ENCODE measurements around the gene COL11A2.

COL11A2 gene

GRCh38 chr6:33171016-33171879 lies 21.0 kb downstream of the COL11A2 start:
- no peak for DNase-seq

DNA sequence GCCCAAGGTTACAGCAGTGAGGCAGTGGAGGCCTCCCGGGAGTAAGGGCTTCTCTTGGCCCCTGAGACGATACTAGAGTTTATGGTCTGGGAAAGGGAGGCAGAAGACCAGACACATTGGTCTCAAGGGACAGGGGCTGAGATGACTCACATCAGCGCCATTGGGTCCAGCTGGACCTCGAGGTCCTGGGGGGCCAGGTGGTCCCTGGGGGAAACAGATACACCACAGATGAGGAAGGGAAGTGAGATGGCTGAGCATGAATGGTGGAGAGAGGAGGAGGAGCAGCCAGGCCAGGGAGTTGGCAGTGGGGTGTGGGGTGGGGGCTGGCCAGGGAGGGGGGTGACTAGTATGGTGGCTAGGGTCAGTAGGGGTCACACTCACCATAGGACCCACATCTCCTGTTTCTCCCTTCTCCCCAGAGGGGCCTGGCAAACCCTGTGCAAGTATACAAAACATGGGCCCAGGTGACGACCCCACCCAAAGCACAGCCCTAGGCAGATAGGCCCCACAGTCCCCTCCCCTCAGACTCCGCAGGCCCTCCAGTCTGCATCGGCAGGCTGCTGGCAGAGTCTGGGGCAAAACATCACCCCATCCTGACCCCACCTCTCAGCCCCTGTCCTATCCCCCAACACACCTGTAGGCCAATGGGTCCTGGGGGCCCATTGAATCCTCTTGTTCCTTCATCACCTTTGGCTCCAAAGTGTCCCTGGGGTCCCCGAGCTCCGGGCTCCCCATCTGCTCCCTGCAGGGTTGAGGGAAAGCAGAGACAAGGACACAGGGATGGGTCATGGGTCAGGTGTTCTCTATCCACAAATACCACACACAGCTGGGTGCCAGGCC lies 21.9 kb downstream of the COL11A2 start:
- no peak for DNase-seq

DNA sequence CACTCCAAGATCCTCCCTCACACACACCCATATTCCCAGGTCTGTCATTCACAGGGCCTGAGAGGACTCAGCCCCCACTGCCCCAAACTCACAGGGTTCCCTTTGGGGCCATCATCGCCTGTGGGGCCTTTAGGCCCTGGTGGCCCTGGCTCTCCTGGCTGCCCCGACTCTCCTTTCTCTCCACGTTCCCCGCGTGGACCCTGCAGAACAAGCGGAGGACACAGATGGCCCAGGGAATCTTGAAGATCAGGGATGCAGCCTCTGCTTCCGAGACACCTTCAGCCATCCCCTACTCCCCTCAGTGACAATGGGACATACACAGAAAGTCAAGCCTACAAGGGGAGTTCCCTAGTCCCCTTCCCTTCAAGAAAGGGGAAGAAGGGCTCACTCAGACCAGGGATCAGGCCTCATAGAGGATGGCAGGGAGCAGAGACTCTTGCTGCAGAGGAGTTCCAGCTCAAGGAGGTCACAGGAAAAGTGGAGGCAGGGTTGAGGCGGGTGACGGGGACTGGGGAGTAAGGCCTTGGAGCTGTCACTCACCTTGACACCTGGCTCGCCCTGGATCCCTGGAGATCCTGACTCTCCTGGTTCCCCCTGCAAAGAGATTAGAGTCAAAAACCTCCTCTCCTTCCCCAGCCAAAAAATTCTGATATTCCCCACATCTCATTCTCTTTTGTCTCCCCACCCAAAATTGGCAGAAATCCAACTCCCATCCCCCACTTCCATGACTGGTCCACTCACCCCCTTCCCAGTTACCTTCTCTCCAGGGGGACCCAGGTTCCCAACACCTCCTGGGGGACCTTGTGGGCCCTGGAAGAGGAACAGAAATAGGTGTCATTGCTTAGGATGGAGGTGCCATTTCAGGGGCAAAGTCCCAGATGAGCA lies 22.7 kb downstream of the COL11A2 start:
- DNase-seq: no peak

- DNase-seq: no peak
Measured at GRCh38 chr6:33168639-33169038, 23.6 kb downstream of the COL11A2 start.

DNA sequence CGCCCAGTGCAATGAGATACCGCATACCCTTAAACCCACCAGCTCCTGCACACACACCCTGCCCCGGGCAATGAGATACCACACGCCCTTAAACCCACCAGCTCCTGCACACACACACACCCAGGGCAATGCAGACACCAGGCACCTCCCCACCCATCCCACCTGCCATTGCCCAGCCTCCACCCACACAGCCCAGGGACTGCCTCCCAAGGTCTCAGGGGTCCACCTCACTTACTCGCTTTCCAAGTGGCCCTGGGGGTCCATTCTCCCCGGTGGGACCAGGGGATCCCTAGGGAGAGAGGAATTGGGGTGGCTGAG lies 24.0 kb downstream of the COL11A2 start:
- DNase-seq: no peak

DNA sequence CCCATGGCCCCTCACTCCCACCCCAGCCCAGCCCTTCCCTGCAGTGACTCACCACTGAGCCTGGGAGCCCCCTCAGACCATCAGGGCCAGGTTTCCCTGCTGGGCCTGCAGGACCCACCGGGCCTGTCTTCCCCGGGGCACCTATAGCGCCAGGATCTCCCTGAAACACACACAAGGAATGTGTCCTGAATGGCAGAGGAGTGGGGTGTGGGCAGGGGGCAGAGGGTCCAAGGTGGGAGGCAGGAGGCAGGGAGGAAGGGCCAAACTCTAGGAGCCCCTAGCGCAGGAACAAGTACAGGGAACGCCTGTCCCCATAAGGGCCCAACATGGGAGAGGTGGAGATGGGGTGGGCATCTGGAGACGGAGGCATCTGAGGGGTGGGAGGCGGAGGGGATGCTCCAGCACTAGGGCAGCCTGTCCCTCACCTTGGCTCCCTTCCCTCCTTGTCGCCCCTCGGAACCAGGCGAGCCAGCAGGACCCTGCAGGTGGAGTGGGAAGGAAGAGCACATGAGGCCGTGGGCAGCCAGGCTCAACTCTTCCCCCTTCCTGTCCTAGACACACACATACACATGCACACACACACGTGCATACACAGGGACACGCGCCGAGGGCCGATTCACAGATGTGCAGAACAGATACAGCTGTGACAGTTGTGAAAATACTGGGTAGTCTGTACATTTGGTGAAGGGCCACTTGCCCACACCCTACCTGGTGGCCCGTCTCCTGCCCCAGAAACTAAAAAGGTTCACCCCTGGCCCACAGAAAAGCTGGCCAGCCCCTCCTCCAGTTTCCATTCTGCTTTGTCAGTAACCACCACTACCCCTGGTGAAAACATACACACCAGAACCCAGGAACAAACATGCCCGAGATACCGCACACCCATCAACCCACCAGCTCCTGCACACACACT lies 24.6 kb downstream of the COL11A2 start:
- DNase-seq: no peak

DNA sequence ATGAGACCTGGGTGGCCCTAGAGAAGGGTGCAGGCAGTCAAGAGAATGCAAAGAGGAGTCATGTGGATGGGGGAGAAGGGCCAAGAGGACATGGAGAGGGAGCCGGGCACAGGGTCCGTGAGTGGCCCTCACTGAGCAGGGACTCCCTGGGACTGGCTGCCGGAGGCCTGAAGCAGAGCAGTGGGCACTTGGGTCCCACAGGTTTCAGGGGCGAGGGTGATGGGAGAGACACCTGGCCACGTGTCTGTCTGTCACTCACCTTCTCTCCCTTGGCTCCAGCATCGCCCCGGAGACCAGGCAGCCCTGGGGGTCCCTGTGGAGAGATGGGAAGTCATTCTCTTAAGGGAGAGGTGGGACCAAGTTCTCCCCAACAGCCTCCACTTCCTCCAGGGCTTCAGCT lies 25.5 kb downstream of the COL11A2 start:
- no peak for DNase-seq

DNA sequence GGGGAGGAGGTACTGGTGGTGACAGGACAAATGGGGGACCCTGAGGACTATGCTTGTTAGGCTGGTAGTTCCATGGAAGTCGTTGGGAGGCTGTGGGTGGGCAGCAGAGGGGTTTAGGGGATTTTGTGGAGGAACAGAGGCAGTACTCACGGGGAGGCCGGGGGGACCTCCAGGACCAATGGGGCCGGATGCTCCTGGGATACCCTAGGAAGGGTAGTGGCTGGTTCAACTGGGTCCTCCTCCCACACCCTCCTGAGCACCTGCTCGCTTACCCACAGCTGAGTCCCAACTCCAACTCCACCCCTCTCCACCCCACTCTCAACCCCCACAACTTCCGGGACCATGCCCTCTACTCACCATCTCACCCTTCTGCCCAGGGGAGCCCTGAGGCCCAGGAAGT lies 25.9 kb downstream of the COL11A2 start:
- no peak for DNase-seq

GRCh38 chr6:33165581-33166258 lies 26.5 kb downstream of the COL11A2 start:
- no peak for DNase-seq

DNA sequence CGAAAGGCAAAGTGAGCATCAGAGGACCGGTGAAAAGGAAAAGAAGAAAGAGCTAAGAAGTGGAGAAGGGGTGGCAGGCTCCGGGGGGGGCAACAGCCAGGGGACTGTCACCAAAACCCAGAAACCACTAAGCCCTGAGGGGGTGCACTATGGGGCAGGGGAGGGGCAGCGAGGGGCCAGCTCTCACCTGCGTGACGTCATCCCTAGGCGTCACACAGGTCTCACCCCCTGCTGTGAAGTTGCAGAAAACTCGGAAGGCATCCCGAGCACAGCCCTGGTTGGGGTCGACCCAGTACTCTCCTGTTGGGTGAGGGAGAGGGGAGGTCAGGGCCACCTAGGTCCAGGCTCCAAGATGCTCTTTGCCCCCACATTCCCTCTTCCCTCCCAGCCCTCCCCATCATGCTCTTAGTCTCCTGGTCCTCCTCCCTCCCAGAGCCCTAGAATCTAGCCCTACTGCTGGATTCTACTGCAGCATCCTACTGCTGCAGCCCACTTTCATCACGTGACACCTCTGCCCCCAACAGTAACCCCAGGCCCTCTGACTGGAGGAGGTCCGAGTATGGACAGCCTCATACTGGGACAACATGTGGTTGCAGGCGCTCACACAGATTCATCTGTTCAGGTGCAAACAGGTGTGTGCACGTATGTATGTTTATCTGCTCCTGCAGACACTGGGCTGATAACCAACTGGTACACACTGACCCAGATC lies 27.4 kb downstream of the COL11A2 start:
- DNase-seq: no peak

- no peak for DNase-seq
Measured at GRCh38 chr6:33164176-33164575, 28.1 kb downstream of the COL11A2 start.

DNA sequence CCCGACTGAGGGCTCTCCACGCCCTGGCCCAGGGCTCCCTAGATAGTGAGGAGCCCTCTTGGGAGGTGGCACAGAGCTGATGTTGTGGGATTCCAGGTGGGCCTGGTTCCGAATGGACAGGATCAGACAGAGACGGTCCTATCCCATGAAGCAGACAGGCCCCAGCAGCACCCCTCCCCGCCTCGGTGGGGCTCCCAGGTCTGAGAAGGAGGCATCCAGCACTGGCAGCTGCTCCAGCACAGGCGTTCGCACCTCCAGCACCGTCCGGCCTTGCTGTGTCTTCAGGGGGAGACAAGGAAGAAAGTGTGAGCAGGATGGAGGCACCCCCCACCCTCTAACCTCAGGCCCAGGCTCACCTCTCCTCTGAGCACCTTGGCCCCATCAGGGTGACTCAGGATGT lies 28.7 kb downstream of the COL11A2 start:
- no peak for DNase-seq

GRCh38 chr6:33161354-33162331 lies 30.6 kb downstream of the COL11A2 start:
- peak; percentile 87 for DNase-seq

DNA sequence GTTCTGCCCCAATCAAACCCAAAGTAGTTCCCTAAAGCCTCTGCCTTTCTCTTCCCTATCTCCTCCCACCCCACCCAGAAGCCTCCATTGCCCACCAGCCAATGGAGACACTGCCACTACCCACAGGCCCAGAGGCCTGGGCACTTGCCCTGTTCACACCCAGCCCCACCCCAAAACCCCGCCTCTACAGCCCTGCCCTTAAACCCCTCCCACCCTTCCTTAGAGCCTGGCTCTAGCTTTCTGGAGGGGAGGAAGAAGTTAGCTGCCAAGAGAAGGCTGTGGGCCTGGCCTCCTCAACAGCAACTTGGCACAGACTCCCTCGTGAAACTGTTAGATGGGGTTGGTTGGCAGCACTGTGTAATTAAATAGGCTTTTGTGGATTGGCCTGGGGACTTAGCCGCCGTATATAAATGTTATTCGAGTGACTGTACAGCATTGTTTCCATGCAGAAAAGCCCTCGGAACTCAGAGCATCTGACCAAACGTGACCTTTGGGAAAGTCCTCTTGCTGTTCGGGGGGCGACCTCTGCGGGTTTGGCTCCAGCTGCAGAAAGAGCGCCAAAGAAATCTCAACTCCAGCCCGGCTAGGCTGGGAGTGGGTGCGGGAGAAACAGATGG lies 31.4 kb downstream of the COL11A2 start:
- no peak for DNase-seq

- DNase-seq: no peak
Measured at GRCh38 chr6:33160096-33160495, 32.2 kb downstream of the COL11A2 start.

- no peak for DNase-seq
Measured at GRCh38 chr6:33156964-33157363, 35.3 kb downstream of the COL11A2 start.

GRCh38 chr6:33156561-33156960 lies 35.7 kb downstream of the COL11A2 start:
- no peak for DNase-seq

DNA sequence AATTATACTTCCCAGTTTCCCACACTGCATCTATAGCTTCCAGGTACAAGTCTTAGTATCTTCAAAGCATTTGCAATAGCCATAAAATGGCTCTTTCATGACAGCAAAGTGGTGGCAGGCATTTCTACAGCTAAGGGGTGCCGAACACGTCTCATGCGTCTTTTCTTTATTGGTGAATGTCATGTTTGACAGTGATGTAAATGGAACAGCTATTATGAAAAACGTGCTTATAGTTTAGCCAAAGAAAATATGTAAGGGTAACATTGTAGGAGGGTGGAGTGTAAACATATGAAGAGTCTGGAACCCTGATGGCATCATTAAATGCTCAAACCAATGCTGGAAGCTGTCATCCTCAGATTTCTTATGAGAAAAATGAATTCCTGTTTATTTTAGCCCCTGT lies 37.9 kb downstream of the COL11A2 start:
- DNase-seq: no peak

GRCh38 chr6:33151050-33151449 lies 41.2 kb downstream of the COL11A2 start:
- DNase-seq: no peak

Measured in activated CD8-positive, alpha-beta memory T cell treated with anti-CD3 and anti-CD28 coated beads, Interleukin-2, amount 50 U/mL, for 4 hours (primary cell).